Measurements from ENCODE around the gene KCNA5. TPM values are rescaled to one million over a fixed set of nuclear protein-coding genes. Genes with fewer than 3 reads are reported as not detected.
A peak's percentile ranks its signal among the peaks of the same experiment; 100 is the strongest.

The KCNA5 gene
- total and polyA plus RNA-seq, 2 of the 4 experiments (the other 2 are of a cell fraction) = not detected

GRCh38 chr12:5003025-5003666 lies 40.5 kb upstream of the KCNA5 start:
- H3K79me1 ChIP-seq (ENCODE audit: low read depth in 1 of 2, low read length in 2 of 2) = no peaks in the 10 kb centered on the region
- H3K27ac ChIP-seq (ENCODE audit: insufficient read depth, low read length) = no peak overlapping the region
- H3K4me2 ChIP-seq (ENCODE audit: low read depth, low read length) = no peak overlapping the region
- H2AK9ac ChIP-seq (replicated peaks; ENCODE audit: low read depth, low read length, poor library complexity) = no peak overlapping the region
- no peaks in the 10 kb centered on the region for H3K4me1 ChIP-seq (ENCODE audit: control insufficient read depth, insufficient read depth, low read length)
- no peak overlapping the region for H3K23ac ChIP-seq (ENCODE audit: low read depth, low read length)
- H2BK15ac ChIP-seq (ENCODE audit: low read depth, low read length) = no peak overlapping the region
- no peaks in the 10 kb centered on the region for H3K36me3 ChIP-seq (ENCODE audit: control insufficient read depth, insufficient read depth, low read length)
- dilution Hi-C loops (cut with HindIII; ENCODE audit: low sequenced_read_pairs, unreplicated experiment) = no loop called here
- H4K91ac ChIP-seq (ENCODE audit: insufficient read depth, low read depth, low read length) = no peak overlapping the region
- H3K18ac ChIP-seq (ENCODE audit: low read depth, low read length) = no peak overlapping the region
- H4K8ac ChIP-seq (ENCODE audit: low read depth in 2 of 2, low read length in 2 of 2) = no peak overlapping the region
- DNase-seq (peak; percentile 50), ATAC-seq (ENCODE audit: low read depth) (peak; percentile 98)
- H3K9me3 ChIP-seq (ENCODE audit: control insufficient read depth, insufficient read depth, low read length) = no peaks in the 10 kb centered on the region
- no peak overlapping the region for H3K4ac ChIP-seq (ENCODE audit: low read depth, low read length)
- H2BK20ac ChIP-seq (ENCODE audit: low read depth, low read length) = no peak overlapping the region
- intact Hi-C loops (cut with micrococcal nuclease) = loop anchor here (1.0 to 2.0 kb wide), 2 partner anchors 50 to 146 kb away; no protein-coding TSS in a partner anchor
- peaks cover 13% of the 10 kb centered on the region for H3K27me3 ChIP-seq (ENCODE audit: control insufficient read depth, insufficient read depth, low read length)
- H4K5ac ChIP-seq (ENCODE audit: low read depth, low read length) = no peak overlapping the region
- H2BK5ac ChIP-seq (ENCODE audit: low read depth, low read length, poor library complexity, severe bottlenecking) = no peak overlapping the region
- CTCF ChIA-PET = interaction anchor here (0.6 to 0.8 kb wide), 3 partner anchors 144 to 320 kb away, joined by 3 to 6 read pairs (median 4); no protein-coding TSS in a partner anchor
- no peaks in the 10 kb centered on the region for H4K20me1 ChIP-seq (ENCODE audit: insufficient read depth, low read length)
- WGBS, 2 experiments (ENCODE audit: extremely low coverage in 2 of 2, insufficient read length in 1 of 2) = 0% methylated on average over 1 of the region's 9 CpGs; no CpG with 5 or more reads in 1 of the 2 experiments
- H3K4me3 ChIP-seq (ENCODE audit: insufficient read depth, low read depth, low read length) = no peak overlapping the region
- H3K9ac ChIP-seq (ENCODE audit: low read depth, low read length) = no peak overlapping the region
- H3K56ac ChIP-seq (ENCODE audit: extremely low read depth, insufficient read depth, low read length) = no peak overlapping the region
- BruUV-seq (replicated peaks) = no TSS peak
- peak overlapping the region; percentile 11 for H2AFZ ChIP-seq (replicated peaks; ENCODE audit: low read length, poor library complexity)
- H3K14ac ChIP-seq (replicated peaks; ENCODE audit: low read depth, low read length) = no peak overlapping the region
- H3K9me1 ChIP-seq (ENCODE audit: insufficient read depth, low read length) = 0 out of 2 replicates have a peak, but pooled peaks cover 2% of the 10 kb centered on the region
- in situ Hi-C loops (cut with MboI; ENCODE audit: low sequenced_read_pairs) = loop anchor here (5.0 kb wide), 1 partner anchor 146 kb away; no protein-coding TSS in a partner anchor
- POLR2A ChIA-PET (ENCODE audit: unreplicated experiment) = no interaction called here
- H2AK5ac ChIP-seq (ENCODE audit: low read depth, low read length) = no peak overlapping the region
- H2BK120ac ChIP-seq (ENCODE audit: low read depth, low read length) = no peak overlapping the region
- TF ChIP-seq POLR2A (IDR thresholded peaks at IDR 0.05; ENCODE audit: low read depth, low read length) (no peak), BHLHE40 (IDR thresholded peaks at IDR 0.05; ENCODE audit: low read depth, low read length) (no peak), MAFK (IDR thresholded peaks at IDR 0.05; ENCODE audit: low read depth, low read length) (no peak), USF2 (IDR thresholded peaks at IDR 0.05; ENCODE audit: low read depth, low read length) (no peak), RAD21 (IDR thresholded peaks at IDR 0.05; ENCODE audit: low read length) (peak; percentile 95), MXI1 (IDR thresholded peaks at IDR 0.05; ENCODE audit: borderline replicate concordance, low read depth, low read length) (no peak), SMC3 (IDR thresholded peaks at IDR 0.05; ENCODE audit: low read depth, low read length) (peak; percentile 87), FOS (IDR thresholded peaks at IDR 0.05; ENCODE audit: low read depth, low read length) (no peak), RFX5 (IDR thresholded peaks at IDR 0.05; ENCODE audit: low read depth, low read length) (no peak), MAZ (IDR thresholded peaks at IDR 0.05; ENCODE audit: borderline replicate concordance, low read depth, low read length) (no peak), CHD1 (IDR thresholded peaks at IDR 0.05; ENCODE audit: low read depth, low read length) (no peak), NFE2L2 (IDR thresholded peaks at IDR 0.05; ENCODE audit: low read depth, low read length) (no peak), RCOR1 (IDR thresholded peaks at IDR 0.05; ENCODE audit: insufficient replicate concordance, low read length) (no peak), CEBPB (IDR thresholded peaks at IDR 0.05; ENCODE audit: low read depth, low read length) (no peak), ELK1 (IDR thresholded peaks at IDR 0.05; ENCODE audit: borderline replicate concordance, low read depth, low read length) (no peak)
